ENCODE data around the gene MSMO1. TPM values are rescaled to one million over a fixed set of nuclear protein-coding genes. Genes with fewer than 3 reads are reported as not detected.
"Not testable (repeated sequence)": the region's sequence is repeated elsewhere in the genome, so short reads cannot be mapped to it uniquely, and the experiment has no call there.

MSMO1 gene
- total and polyA plus RNA-seq, 9 donors: 20.5 to 34.3 (median 29.0) TPM

DNA sequence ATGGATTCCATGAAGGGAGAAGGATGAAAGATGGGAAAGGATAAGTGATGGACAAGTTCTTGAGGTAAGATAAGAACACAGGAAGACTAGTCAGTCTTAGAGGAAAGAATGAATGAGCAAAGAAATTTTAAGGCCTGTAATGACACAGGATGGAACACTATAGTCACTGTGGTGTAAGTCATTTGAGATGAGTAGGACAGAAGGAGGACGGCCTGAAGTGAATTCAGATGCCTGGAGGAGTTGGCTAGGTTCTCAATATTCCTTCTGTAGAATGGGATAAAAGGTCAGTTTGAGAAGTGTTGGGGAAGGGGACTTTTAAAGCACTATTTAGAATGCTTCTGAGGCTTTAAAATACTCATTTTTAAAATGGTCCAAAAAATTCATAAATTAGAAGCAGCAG is 3.9 kb downstream of the MSMO1 start:
- WGBS (ENCODE audit: insufficient coverage): 50% methylated on average over 1 of the region's 1 CpG
- Histone ChIP-seq H3K9me3 (replicated peaks; ENCODE audit: control insufficient read depth, low read depth, low read length) (no peaks in the 10 kb centered on the region), H3K4me1 (ENCODE audit: control insufficient read depth, insufficient read depth, low read length) (peaks cover 8% of the 10 kb centered on the region), H3K36me3 (ENCODE audit: control insufficient read depth, insufficient read depth, low read length) (peaks cover 16% of the 10 kb centered on the region), H3K27me3 (ENCODE audit: control insufficient read depth, insufficient read depth, low read length) (no peaks in the 10 kb centered on the region), H3K27ac (ENCODE audit: low read length) (no peak overlapping the region), H3K4me3 (ENCODE audit: low read length) (no peak overlapping the region)
- DNase-seq: no peak

DNA sequence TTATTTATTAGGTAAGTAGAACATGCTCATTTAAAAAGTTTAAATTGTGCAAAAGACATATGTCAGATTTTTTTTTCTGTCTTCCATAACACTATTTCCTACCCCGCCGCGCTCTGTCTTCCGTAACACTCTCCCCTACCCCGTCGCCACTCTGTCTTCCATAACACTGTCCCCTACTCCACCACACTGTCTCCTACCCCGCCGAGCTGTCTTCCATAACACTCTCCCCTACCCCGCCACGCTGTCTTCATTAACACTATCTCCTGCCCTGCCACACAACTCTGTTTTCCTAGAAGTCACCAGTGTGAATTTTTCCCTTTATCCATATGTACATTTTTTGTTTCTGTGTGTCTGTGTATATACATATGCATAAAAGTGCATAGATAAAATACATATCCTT is 4.4 kb downstream of the MSMO1 start:
- H3K27ac ChIP-seq (ENCODE audit: low read length): no peak overlapping the region
- WGBS (ENCODE audit: insufficient coverage): 53% methylated on average over 9 of the region's 10 CpGs
- H3K4me1 ChIP-seq (ENCODE audit: control insufficient read depth, insufficient read depth, low read length): peaks cover 7% of the 10 kb centered on the region
- DNase-seq: no peak
- H3K4me3 ChIP-seq (ENCODE audit: low read length): no peak overlapping the region
- H3K27me3 ChIP-seq (ENCODE audit: control insufficient read depth, insufficient read depth, low read length): no peaks in the 10 kb centered on the region
- no peaks in the 10 kb centered on the region for H3K9me3 ChIP-seq (replicated peaks; ENCODE audit: control insufficient read depth, low read depth, low read length)
- peaks cover 16% of the 10 kb centered on the region for H3K36me3 ChIP-seq (ENCODE audit: control insufficient read depth, insufficient read depth, low read length)

- no peaks in the 10 kb centered on the region for H3K9me3 ChIP-seq (replicated peaks; ENCODE audit: control insufficient read depth, low read depth, low read length)
- H3K27me3 ChIP-seq (ENCODE audit: control insufficient read depth, insufficient read depth, low read length): no peaks in the 10 kb centered on the region
- H3K36me3 ChIP-seq (ENCODE audit: control insufficient read depth, insufficient read depth, low read length): peaks cover 16% of the 10 kb centered on the region
- H3K27ac ChIP-seq (ENCODE audit: low read length): no peak overlapping the region
- no peak overlapping the region for H3K4me3 ChIP-seq (ENCODE audit: low read length)
- no CpG with 5 or more reads among the region's 1 CpG for WGBS (ENCODE audit: insufficient coverage)
- H3K4me1 ChIP-seq (ENCODE audit: control insufficient read depth, insufficient read depth, low read length): peaks cover 7% of the 10 kb centered on the region
- DNase-seq: no peak
These were observed 5.0 kb downstream of the MSMO1 start for GRCh38 chr4:165332502-165332901.

GRCh38 chr4:165335163-165335703 is 7.8 kb downstream of the MSMO1 start:
- 57% methylated on average over 3 of the region's 3 CpGs for WGBS (ENCODE audit: insufficient coverage)
- no peaks in the 10 kb centered on the region for H3K9me3 ChIP-seq (replicated peaks; ENCODE audit: control insufficient read depth, low read depth, low read length)
- no peaks in the 10 kb centered on the region for H3K4me1 ChIP-seq (ENCODE audit: control insufficient read depth, insufficient read depth, low read length)
- DNase-seq: no peak
- no peak overlapping the region for H3K27ac ChIP-seq (ENCODE audit: low read length)
- no peak overlapping the region for H3K4me3 ChIP-seq (ENCODE audit: low read length)
- no peaks in the 10 kb centered on the region for H3K27me3 ChIP-seq (ENCODE audit: control insufficient read depth, insufficient read depth, low read length)
- peaks cover 21% of the 10 kb centered on the region for H3K36me3 ChIP-seq (ENCODE audit: control insufficient read depth, insufficient read depth, low read length)

- H3K36me3 ChIP-seq (ENCODE audit: control insufficient read depth, insufficient read depth, low read length): peaks cover 17% of the 10 kb centered on the region
- 90% methylated on average over 1 of the region's 6 CpGs for WGBS (ENCODE audit: insufficient coverage)
- no peaks in the 10 kb centered on the region for H3K4me1 ChIP-seq (ENCODE audit: control insufficient read depth, insufficient read depth, low read length)
- H3K27me3 ChIP-seq (ENCODE audit: control insufficient read depth, insufficient read depth, low read length): no peaks in the 10 kb centered on the region
- no peak for DNase-seq
- no peak overlapping the region for H3K4me3 ChIP-seq (ENCODE audit: low read length)
- no peaks in the 10 kb centered on the region for H3K9me3 ChIP-seq (replicated peaks; ENCODE audit: control insufficient read depth, low read depth, low read length)
- no peak overlapping the region for H3K27ac ChIP-seq (ENCODE audit: low read length)
These were observed 9.3 kb downstream of the MSMO1 start for GRCh38 chr4:165336743-165337142.

DNA sequence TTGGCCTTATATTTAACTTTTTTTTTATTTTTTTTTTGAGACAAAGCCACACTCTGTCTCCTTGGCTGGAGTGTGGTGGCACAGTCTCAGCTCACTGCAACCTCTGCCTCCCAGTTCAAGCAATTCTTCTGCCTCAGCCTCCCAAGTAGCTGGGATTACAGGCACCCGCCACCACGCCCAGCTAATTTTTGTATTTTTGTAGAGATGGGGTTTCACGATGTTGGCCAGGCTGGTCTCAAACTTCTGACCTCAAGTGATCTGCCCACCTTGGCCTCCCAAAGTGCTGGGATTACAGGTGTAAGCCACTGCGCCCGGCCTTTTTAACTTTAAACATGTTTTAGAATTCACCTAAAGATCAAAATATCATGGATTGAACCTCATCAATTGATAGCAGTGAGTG is 14.9 kb downstream of the MSMO1 start:
- not testable (repeated sequence) for H3K27me3 ChIP-seq (ENCODE audit: control insufficient read depth, insufficient read depth, low read length); H3K27ac ChIP-seq (ENCODE audit: low read length); H3K36me3 ChIP-seq (ENCODE audit: control insufficient read depth, insufficient read depth, low read length); H3K9me3 ChIP-seq (replicated peaks; ENCODE audit: control insufficient read depth, low read depth, low read length); H3K4me1 ChIP-seq (ENCODE audit: control insufficient read depth, insufficient read depth, low read length); DNase-seq; H3K4me3 ChIP-seq (ENCODE audit: low read length)
- 100% methylated on average over 2 of the region's 5 CpGs for WGBS (ENCODE audit: insufficient coverage)

GRCh38 chr4:165343353-165344191 is 16.1 kb downstream of the MSMO1 start:
- no peaks in the 10 kb centered on the region for H3K27me3 ChIP-seq (ENCODE audit: control insufficient read depth, insufficient read depth, low read length)
- H3K4me3 ChIP-seq (ENCODE audit: low read length): no peak overlapping the region
- no peak overlapping the region for H3K27ac ChIP-seq (ENCODE audit: low read length)
- 20% methylated on average over 1 of the region's 13 CpGs for WGBS (ENCODE audit: insufficient coverage)
- H3K4me1 ChIP-seq (ENCODE audit: control insufficient read depth, insufficient read depth, low read length): no peaks in the 10 kb centered on the region
- H3K36me3 ChIP-seq (ENCODE audit: control insufficient read depth, insufficient read depth, low read length): peaks cover 5% of the 10 kb centered on the region
- no peak for DNase-seq
- H3K9me3 ChIP-seq (replicated peaks; ENCODE audit: control insufficient read depth, low read depth, low read length): no peaks in the 10 kb centered on the region

- no peaks in the 10 kb centered on the region for H3K4me1 ChIP-seq (ENCODE audit: control insufficient read depth, insufficient read depth, low read length)
- DNase-seq: no peak
- no peaks in the 10 kb centered on the region for H3K27me3 ChIP-seq (ENCODE audit: control insufficient read depth, insufficient read depth, low read length)
- no peak overlapping the region for H3K4me3 ChIP-seq (ENCODE audit: low read length)
- no peak overlapping the region for H3K27ac ChIP-seq (ENCODE audit: low read length)
- no peaks in the 10 kb centered on the region for H3K36me3 ChIP-seq (ENCODE audit: control insufficient read depth, insufficient read depth, low read length)
- 61% methylated on average over 2 of the region's 10 CpGs for WGBS (ENCODE audit: insufficient coverage)
- H3K9me3 ChIP-seq (replicated peaks; ENCODE audit: control insufficient read depth, low read depth, low read length): no peaks in the 10 kb centered on the region
These were observed 18.4 kb downstream of the MSMO1 start for GRCh38 chr4:165345666-165346417.

DNA sequence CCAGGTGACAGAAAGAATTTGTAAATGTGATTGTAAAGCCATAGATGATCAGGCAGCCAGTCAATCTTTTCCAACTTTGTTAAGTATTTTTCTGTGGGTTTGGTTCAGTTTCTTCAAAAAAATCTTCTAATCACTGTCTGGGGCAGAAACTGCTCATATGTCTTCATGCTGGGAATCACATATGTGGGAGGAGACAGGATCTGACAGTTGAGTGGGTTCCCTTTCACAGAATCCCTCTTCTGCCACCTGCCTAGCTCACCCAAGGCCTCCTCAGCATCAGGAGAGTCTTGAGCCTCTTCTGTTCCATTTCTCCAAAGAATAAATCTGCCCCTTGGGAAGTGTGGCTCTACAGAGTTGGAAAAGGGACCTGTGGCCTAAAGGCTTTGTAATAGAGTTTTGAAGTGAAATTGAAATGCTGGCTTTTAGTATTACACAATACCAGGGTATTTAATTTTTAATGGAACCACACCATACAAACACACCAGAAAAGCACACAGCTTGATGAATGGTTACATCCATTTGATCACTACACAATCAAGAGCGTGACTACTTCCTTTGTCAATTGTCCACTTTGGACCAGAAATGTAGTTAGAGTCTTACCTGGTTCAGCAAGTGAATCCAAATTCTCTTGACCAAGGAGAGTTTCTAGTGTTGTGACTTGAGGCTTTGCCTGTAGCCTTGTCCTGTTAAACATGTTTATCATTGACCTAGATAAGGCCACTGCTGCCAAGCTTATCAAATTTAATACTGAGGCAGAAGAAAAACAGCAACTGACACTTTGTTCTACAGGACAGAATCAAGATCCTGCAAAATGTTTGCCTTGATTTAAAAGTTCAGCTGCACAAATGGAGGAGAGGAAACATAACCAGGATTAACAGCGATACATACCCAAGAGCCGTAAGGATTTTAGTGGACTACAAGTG is 20.4 kb downstream of the MSMO1 start:
- Histone ChIP-seq H3K27me3 (ENCODE audit: control insufficient read depth, insufficient read depth, low read length) (no peaks in the 10 kb centered on the region), H3K4me1 (ENCODE audit: control insufficient read depth, insufficient read depth, low read length) (no peaks in the 10 kb centered on the region), H3K9me3 (replicated peaks; ENCODE audit: control insufficient read depth, low read depth, low read length) (no peaks in the 10 kb centered on the region), H3K36me3 (ENCODE audit: control insufficient read depth, insufficient read depth, low read length) (no peaks in the 10 kb centered on the region), H3K27ac (ENCODE audit: low read length) (no peak overlapping the region), H3K4me3 (ENCODE audit: low read length) (no peak overlapping the region)
- no CpG with 5 or more reads among the region's 3 CpGs for WGBS (ENCODE audit: insufficient coverage)
- no peak for DNase-seq
